ENCODE data around the gene SACM1L. TPM values are rescaled to one million over a fixed set of nuclear protein-coding genes. Genes with fewer than 3 reads are reported as not detected.

Gene SACM1L
- total RNA-seq, 2 donors from 2014 or later, result 149 to 161 TPM

DNA sequence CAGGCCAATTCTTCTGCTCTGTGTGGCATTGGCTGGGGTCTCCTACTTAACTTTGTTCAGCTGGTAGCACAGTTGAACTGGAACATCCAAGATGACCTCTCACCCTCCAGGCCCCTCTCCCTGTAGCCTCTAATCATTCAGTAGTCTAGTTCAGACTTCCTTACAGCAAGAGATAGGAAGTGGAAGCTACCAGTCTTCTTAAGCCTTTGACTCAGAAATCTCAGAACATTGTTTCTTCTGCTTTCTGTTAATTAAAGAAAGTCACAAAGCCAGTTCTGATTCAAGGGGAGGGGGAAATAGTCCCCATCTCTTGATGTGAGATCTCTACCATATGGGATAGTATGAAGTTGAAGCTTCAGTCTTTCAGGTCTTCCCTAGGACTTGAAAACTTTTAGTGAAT, 18.8 kb upstream of the SACM1L start:
- H3K4me1 ChIP-seq (ENCODE audit: control insufficient read depth, insufficient read depth, low read length), result peaks cover 14% of the 10 kb centered on the region
- no peak overlapping the region for H3K4me3 ChIP-seq (ENCODE audit: low read length)
- no peaks in the 10 kb centered on the region for H3K9me3 ChIP-seq (ENCODE audit: control insufficient read depth, low read length)
- H3K4me1 Mint-ChIP-seq, result peaks cover 39% of the 10 kb centered on the region
- H3K36me3 ChIP-seq (ENCODE audit: control insufficient read depth, insufficient read depth, low read length), result peaks cover 63% of the 10 kb centered on the region
- H3K4me3 Mint-ChIP-seq, result no peak overlapping the region
- no peak overlapping the region for H3K27ac ChIP-seq (ENCODE audit: low read depth, low read length)
- TF ChIP-seq, protein P1, sequence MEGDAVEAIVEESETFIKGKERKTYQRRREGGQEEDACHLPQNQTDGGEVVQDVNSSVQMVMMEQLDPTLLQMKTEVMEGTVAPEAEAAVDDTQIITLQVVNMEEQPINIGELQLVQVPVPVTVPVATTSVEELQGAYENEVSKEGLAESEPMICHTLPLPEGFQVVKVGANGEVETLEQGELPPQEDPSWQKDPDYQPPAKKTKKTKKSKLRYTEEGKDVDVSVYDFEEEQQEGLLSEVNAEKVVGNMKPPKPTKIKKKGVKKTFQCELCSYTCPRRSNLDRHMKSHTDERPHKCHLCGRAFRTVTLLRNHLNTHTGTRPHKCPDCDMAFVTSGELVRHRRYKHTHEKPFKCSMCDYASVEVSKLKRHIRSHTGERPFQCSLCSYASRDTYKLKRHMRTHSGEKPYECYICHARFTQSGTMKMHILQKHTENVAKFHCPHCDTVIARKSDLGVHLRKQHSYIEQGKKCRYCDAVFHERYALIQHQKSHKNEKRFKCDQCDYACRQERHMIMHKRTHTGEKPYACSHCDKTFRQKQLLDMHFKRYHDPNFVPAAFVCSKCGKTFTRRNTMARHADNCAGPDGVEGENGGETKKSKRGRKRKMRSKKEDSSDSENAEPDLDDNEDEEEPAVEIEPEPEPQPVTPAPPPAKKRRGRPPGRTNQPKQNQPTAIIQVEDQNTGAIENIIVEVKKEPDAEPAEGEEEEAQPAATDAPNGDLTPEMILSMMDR (conservative IDR thresholded peaks at IDR 0.05), result no peak
- no peak for DNase-seq
- H3K27me3 ChIP-seq (ENCODE audit: control insufficient read depth, insufficient read depth, low read length, poor library complexity, severe bottlenecking), result no peaks in the 10 kb centered on the region
- peaks cover 64% of the 10 kb centered on the region for H3K36me3 Mint-ChIP-seq (ENCODE audit: low read depth)
- no peak overlapping the region for H3K9ac ChIP-seq (ENCODE audit: extremely low read depth, low read length, poor library complexity, severe bottlenecking)
- peak overlapping the region; percentile 38 for H3K27ac Mint-ChIP-seq
- H3K27me3 Mint-ChIP-seq (ENCODE audit: insufficient read depth), result no peaks in the 10 kb centered on the region
- no peaks in the 10 kb centered on the region for H3K9me3 Mint-ChIP-seq

DNA sequence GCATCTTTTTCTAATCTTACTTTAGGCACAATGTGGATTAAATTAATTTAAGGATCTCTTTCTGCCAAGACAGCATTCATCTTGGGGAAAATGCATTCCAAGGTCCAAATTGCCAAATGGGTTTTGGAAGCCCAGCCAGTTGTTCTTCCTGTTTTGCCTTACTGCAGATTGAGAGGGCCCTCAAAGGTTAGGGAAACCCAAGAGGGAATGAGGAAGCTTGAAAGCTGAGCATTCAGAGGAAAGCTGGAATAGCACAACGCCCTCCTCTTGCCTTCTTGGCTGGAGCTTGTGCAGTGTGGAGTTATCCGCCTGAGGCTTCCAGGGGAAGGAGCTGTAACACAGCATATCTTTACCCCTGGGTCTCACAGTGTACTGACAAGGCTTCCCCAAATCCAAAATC, 18.2 kb upstream of the SACM1L start:
- H3K9ac ChIP-seq (ENCODE audit: extremely low read depth, low read length, poor library complexity, severe bottlenecking), result no peak overlapping the region
- no peak overlapping the region for H3K4me3 ChIP-seq (ENCODE audit: low read length)
- DNase-seq, result no peak
- H3K27me3 Mint-ChIP-seq (ENCODE audit: insufficient read depth), result no peaks in the 10 kb centered on the region
- peaks cover 14% of the 10 kb centered on the region for H3K4me1 ChIP-seq (ENCODE audit: control insufficient read depth, insufficient read depth, low read length)
- H3K36me3 ChIP-seq (ENCODE audit: control insufficient read depth, insufficient read depth, low read length), result peaks cover 66% of the 10 kb centered on the region
- TF ChIP-seq, protein P1 (conservative IDR thresholded peaks at IDR 0.05), result no peak
- no peaks in the 10 kb centered on the region for H3K9me3 Mint-ChIP-seq
- H3K4me3 Mint-ChIP-seq, result no peak overlapping the region
- WGBS, 2 experiments (ENCODE audit: insufficient coverage in 1 of 2, insufficient read length in 1 of 2), result 84% methylated on average over 2 of the region's 2 CpGs; no CpG with 5 or more reads in 1 of the 2 experiments
- no peaks in the 10 kb centered on the region for H3K27me3 ChIP-seq (ENCODE audit: control insufficient read depth, insufficient read depth, low read length, poor library complexity, severe bottlenecking)
- peaks cover 38% of the 10 kb centered on the region for H3K4me1 Mint-ChIP-seq
- no peak overlapping the region for H3K27ac ChIP-seq (ENCODE audit: low read depth, low read length)
- H3K27ac Mint-ChIP-seq, result no peak overlapping the region
- peaks cover 63% of the 10 kb centered on the region for H3K36me3 Mint-ChIP-seq (ENCODE audit: low read depth)
- no peaks in the 10 kb centered on the region for H3K9me3 ChIP-seq (ENCODE audit: control insufficient read depth, low read length)

DNA sequence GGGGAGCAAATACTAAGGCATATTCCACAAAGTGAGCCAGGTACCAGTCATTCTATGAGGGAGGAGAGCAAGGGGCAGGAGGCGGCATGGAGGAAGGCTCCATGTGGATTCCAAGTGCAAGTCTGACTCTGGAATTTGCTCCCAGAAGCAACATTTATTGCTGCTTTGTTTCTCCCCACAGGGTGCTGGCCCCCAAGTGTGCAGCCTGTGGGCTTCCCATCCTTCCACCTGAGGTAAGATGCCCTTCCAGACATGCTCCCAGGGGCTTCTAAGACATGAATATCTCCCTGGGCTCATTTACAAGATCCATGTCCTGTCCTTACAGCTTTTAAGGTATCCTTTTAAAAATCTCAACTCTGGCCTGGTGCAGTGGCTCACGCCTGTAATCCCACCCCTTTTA, 15.9 kb upstream of the SACM1L start:
- H3K4me1 Mint-ChIP-seq, result peaks cover 56% of the 10 kb centered on the region
- H3K36me3 Mint-ChIP-seq (ENCODE audit: low read depth), result peaks cover 54% of the 10 kb centered on the region
- Histone ChIP-seq H3K27me3 (ENCODE audit: control insufficient read depth, insufficient read depth, low read length, poor library complexity, severe bottlenecking) (no peaks in the 10 kb centered on the region), H3K4me1 (ENCODE audit: control insufficient read depth, insufficient read depth, low read length) (peaks cover 14% of the 10 kb centered on the region), H3K36me3 (ENCODE audit: control insufficient read depth, insufficient read depth, low read length) (peaks cover 73% of the 10 kb centered on the region), H3K9me3 (ENCODE audit: control insufficient read depth, low read length) (no peaks in the 10 kb centered on the region), H3K9ac (ENCODE audit: extremely low read depth, low read length, poor library complexity, severe bottlenecking) (peak overlapping the region; percentile 38), H3K27ac (ENCODE audit: low read depth, low read length) (no peak overlapping the region), H3K4me3 (ENCODE audit: low read length) (no peak overlapping the region)
- H3K9me3 Mint-ChIP-seq, result no peaks in the 10 kb centered on the region
- H3K27me3 Mint-ChIP-seq (ENCODE audit: insufficient read depth), result no peaks in the 10 kb centered on the region
- 71 to 87% methylated on average over 1 to 2 of the region's 2 CpGs for WGBS, 2 experiments (ENCODE audit: insufficient coverage in 1 of 2, insufficient read length in 1 of 2)
- TF ChIP-seq, protein P1 (conservative IDR thresholded peaks at IDR 0.05), result no peak
- peak; percentile 95 for DNase-seq
- H3K4me3 Mint-ChIP-seq, result no peak overlapping the region
- H3K27ac Mint-ChIP-seq, result peak overlapping the region; percentile 96

Measured in endodermal cell (in vitro differentiated cells).